HG02973 (cell line): ENCODE results near the gene ADAM22.
"Not testable (repeated sequence)": the region's sequence is repeated elsewhere in the genome, so short reads cannot be mapped to it uniquely, and the experiment has no call there.

Experiments used
- ATAC-seq: cut with Tn5 transposase; IDR thresholded peaks from one replicate; pipeline ENCODE4 v1.9.1; 2021; ENCODE audit warnings: moderate library complexity; ENCODE audit not compliant: unreplicated experiment

ADAM22 gene

DNA sequence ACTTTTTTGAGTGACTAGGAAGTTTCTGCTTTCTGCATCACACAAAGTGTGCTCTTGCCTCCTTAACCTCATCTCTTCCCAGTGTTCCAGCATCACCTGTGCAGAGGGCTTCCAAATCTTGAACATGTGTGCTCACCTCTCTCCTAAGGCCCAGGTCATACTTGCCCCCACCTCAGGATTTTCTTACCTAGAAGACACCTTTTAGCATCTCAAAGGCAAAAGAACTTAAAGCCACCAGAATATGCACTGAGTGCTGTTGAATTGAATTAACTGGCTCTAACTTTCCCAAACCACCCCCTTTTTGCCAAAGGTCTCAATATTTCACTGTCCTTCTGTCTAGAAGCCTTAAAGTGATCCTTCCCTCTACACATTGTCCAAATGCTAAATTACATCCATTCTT is 219.3 kb downstream of the ADAM22 start:
- no peak for ATAC-seq

DNA sequence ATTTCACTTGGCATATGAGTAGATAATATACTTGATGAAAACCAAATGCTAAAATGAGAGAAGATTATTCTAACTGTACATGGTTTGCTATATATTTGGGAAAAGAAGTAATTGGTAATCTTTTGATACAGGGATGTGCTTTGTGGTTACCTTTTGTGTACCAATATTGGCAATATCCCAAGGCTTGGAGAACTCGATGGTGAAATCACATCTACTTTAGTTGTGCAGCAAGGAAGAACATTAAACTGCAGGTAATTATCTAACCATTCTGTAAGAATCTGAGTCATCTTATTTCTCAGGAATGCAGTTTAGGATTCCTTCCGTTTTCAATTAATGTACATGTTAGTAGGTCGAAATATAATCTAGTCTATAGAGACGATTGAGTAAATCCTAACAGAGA is 221.7 kb downstream of the ADAM22 start:
- ATAC-seq, result no peak

DNA sequence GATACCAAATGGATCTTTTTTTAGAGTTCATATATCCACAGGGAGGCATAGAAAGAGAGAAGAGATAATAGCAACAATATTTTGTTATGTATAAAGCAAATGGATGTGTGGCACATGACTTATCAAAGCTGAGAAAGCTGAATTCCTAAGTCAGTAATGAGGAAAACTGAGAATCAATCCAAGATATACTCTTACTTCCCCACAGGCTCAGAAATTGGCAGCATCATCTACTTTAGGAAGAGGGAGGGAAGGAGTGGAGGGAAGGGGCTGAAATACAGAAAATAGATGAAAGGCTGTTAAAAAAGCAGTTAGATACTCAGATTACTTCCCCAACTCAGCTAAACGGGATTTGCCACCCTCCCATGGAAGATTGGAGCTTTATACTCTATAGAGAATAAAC is 222.3 kb downstream of the ADAM22 start:
- no peak for ATAC-seq

DNA sequence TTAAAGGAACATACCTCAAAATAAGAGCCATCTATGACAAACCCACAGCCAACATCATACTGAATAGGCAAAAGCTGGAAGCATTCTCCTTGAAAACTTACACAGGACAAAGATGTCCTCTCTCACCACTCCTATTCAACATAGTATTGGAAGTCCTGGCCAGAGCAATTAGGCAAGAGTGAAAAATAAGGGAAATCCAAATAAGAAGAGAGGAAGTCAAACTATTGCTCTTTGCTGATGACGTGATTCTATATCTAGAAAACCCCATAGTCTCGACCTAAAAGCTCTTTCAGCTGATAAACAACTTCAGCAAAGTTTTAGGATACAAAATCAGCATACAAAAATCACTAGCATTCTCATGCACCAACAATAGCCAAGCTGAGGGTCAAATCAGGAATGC is 225.7 kb downstream of the ADAM22 start:
- ATAC-seq, result not testable (repeated sequence)

DNA sequence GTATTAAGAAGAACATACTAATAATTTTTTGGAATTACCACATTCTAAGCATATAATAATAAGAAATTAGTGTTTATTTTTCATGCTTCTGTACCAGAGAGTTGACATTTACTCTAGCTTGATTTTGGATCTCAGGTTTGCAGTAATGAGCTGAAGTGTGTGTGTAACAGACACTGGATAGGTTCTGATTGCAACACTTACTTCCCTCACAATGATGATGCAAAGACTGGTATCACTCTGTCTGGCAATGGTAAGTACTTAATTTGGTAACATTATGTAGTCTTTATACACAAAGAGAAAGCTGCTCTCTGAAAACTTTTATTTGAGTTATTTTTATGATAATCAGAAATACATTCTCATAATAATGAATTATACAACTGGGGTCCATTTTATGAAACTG is 231.6 kb downstream of the ADAM22 start:
- no peak for ATAC-seq

DNA sequence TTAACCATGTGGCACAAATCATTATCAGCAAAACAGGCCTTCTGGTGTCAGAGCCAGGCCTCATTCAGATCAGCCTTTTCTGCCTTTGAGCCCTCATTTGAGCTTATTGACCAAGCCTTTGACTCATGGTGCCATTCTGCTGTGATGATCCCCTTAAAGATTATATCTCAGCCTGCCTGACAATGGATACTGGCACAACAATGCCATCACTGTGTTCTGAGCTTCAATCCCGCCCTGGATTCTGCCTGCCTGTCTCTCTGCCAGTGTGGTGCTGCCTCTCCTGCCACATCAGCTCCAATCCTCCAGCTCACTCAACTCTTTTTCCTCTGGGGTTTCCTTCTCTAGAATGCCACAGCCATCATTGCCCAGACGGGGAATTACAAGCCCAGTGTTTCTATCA is 233.2 kb downstream of the ADAM22 start:
- ATAC-seq, result no peak

DNA sequence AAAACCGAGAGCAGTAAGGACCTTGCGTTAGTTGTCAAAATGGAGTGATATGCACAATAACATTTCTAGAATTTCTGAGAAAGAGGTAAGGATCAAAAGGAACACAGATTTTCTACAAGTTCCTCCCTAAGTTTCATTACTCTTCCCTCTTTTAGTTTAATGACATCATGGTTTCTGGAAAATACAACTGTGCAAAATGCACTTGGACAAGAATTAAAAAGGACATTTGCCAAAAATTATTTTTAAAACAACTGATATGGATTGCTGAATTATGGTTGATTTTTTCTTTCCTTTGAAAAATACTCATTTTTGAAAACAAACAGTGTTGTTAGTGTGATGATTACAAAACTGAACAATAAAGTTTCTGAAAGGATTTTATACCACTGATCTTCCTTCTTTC is 233.7 kb downstream of the ADAM22 start:
- no peak for ATAC-seq

DNA sequence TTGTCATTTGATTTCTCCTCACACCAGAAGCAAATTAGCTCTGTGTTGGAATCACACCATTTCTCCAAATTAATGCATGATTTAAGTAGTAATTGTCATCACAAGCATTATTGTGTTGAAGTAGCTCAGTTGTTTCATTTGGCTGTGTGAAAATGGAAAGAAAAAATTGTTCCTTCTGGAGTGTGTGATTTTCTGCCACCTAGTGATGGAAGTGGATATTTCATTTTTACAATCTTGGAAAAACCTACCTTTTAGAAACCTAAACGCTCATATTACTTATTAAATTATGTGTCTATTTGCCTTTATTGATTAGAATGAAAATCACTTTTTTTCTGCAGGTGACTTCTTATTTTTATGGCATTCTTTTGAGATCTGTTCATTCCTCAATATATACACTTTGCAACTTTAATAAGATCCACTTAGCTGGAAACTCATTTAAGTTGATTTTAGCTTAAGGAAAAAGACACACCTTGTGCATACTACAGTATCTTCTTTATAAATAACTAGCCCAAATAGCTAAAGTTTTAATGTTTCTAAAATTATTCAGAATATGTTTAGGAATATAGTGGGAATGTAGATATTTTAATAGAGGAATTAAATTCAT is 235.8 kb downstream of the ADAM22 start:
- ATAC-seq, result no peak

DNA sequence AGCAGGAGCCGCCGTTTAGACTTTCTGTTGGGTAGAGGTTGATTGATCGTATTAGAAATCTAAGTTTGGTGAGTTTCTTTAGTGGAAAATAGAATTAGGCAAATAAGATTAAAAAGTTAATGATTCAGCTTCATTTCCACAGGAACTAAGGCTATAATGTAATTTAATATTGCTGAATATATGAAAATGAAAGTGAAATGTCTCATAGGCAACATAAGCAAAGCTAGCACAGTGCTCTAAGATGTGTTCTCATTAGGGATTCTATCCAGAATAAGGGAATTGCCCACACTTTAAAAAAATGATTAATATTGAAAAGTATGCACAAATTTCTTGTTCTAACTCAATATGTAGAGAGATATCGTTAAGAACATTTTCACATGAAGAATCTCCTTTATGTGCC is 238.8 kb downstream of the ADAM22 start:
- no peak for ATAC-seq

DNA sequence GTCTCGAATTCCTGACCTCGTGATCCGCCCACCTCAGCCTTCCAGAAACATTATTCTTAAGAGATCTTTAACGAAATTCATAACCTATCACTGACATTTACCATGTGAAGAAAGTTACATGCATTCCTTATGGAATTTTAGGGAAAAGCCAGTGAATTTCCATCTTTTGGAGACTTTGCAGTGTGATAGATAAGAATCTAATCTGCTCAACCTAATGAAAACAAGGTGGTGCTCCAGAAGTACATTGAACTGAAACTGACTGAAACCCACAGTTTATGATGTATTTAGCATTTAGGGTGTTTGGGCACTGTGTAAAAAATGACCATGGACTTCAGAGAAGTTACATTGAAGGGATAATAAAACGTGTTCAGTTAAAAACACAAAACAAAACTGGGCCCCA is 242.1 kb downstream of the ADAM22 start:
- no peak for ATAC-seq

DNA sequence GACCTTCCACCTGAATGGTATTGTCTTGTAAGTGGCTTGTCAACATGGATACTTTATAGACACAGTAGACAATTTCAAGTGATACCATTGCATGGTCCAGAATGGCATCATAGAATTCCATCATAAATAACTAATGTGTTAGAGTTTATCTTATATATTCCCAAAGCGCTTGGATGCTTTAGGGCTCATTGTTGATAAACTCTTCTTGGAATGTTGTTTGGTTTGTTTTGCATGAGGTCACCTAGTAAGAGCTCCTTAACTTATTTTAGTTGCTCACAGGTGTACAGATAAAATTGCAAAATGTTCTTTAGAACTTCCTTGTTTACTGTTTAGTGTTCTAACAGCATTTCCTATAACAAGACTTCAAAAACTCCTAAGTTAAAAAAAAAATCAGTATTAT is 249.0 kb downstream of the ADAM22 start:
- ATAC-seq, result no peak

DNA sequence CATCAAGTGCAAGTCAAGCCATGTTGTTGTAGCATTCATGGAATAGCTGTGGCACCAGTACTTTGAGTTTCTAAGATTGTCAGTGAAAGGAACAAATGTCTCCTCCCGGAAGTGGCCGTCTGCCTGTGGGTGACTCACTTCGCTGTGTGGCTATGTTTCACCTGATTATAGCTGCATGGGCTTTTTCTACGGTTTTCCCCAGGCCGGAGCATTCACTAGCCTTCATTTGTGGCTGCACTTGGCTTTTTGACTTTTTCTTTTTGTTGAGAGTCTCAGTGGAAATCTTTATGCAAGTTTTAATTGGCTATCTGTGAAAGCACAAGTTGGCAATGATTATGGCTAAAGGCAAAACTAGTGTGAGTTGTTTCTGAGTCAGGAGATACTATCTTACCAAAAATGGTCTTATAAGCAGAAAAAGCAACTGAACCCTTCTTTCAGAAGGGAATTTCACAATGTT is 250.8 kb downstream of the ADAM22 start:
- ATAC-seq, result no peak

DNA sequence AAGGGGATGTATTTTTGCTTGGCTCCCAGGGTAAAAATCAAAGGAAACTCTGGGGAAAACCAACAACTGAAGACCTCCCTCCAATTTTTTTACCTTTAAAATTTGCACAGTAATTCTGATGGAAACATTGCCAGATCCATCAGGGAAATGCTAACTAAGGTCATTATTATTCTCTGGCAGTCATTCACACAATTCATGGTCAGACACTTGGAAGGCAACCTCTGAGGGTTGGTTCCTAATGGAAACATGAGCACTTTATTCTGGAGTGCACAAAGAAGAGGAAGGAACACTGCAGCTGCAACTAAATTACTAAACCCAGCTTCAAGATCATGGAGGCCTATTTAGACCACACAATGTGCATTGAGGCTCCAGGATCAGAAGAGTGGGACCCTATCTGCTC is 251.6 kb downstream of the ADAM22 start:
- ATAC-seq, result no peak

DNA sequence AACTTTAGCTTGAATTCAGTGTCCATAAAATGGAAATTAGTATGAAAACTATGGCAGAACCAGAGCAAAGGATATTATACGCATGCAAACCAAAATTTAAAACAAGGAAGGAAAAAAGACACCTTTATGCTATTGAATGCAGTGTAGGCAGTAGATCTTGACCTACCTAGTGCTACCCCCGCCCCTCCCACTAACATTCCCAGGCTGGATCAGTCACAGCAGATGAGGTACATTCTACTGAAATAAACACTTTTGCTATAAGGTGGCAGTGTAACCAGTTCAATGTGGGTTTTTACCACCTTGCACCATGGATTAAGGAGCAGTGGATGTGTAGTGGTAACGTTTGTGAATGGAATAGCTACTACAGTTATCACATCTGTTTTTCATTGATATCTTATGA is 257.9 kb downstream of the ADAM22 start:
- no peak for ATAC-seq

DNA sequence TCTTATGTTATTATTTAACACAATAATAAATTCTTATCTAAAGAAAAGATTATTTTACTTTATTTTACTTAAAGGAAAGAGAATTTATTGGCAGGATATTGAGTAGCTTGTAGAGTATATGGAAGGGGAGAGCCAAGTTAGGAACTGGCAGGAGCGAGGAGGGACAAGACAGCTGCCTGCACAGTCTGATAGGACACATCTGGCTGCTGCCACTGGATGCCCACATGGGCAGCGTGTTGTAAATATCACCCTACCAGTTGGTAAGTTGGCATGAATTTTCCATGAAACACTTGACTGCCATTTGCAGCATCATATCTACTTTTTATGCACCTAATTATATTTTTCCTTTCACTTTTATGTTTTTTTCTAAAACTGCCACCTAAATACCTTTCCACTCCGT is 266.2 kb downstream of the ADAM22 start:
- ATAC-seq, result no peak

DNA sequence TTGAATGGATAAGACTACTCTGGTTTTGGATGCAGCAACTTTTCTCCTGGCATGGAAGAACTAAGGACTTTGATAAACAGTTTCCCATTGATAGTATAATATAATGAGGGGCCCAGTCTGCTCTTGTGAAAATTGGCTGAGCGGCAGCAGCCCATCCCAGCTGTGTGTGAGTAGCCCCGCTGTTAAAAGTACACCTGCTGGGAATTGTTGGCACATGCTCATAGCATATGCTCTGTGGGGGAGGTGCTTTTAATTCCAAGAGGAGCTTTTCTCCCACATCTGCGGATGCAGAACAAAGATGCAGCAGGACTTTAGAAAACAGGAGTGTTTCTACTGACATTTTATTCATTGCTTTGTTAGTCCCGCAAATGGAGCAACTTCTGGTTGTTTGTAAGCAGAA is 266.7 kb downstream of the ADAM22 start:
- no peak for ATAC-seq

DNA sequence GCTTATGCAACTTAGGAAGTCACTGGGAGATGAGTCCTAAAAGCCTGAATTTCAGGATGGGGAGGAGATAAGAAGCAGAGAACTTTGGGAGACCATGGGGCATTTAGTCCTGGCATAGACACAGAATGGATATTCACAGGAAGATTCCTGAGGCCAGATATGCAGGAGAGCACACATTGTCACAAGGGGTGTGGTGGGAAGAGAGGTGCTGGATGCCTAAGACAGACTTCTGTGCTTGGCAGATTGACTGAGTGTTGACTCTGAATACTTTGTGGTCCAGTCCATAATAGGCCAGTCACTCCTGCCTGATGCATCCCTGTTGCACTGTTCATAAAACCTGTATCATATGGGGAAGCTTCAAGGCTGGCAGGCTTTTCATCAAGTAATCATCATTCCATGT is 267.3 kb downstream of the ADAM22 start:
- ATAC-seq, result no peak

DNA sequence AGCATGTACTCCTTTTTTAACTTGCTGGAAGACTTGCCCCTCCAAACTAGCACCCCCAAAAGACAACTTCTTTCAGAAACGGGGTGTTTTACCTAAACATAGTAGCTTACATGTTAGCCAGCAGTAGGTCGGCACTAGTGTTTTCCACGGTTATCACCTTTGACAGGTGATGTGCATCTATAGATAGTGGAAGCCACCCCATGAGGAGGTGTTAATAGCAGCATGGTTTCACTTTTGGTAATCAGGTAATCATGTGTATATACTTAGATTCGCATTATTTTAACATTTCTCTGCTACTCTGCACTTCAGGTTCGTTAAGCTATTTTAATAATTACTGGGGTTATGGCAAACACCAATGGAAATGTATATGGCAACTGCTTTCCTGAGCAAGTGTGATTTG is 268.2 kb downstream of the ADAM22 start:
- peak; percentile 61 for ATAC-seq

DNA sequence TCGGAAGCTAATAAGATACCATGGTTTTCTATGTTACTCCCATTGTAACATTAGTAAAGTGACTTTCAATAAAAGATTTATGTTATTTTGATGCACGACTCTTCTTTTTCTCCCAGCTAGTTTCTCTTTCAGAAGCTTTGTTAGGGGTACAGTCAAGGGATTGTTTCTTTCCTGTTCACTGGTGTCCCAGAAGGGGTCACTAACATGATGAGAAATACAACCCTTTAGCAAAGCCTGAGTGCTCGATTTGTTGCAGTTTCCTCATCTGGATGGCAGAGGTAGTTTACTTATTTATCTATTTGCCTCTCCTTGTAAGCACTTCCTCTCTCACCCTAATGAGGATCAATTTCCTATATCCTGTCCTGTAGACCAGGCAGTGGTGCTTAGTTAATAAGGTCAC is 268.7 kb downstream of the ADAM22 start:
- ATAC-seq, result no peak

DNA sequence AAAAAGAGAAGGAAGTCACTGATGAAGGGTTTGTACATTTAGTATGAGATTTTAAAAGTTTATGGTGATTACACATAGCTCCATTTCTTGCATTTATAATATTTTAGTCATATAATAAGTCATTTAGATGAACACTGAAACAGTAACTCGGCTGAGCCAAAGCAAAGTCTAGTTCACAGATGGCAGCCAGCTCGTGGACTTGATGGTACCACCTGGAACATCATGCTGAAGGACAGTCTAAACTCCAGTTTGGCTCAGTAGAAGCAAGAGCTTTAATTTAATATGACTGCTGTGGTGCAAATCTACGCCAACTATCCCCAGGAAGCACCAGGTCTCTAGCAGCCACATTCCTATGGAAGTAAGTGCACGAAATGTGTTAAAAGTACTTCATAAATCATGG is 269.4 kb downstream of the ADAM22 start:
- no peak for ATAC-seq

DNA sequence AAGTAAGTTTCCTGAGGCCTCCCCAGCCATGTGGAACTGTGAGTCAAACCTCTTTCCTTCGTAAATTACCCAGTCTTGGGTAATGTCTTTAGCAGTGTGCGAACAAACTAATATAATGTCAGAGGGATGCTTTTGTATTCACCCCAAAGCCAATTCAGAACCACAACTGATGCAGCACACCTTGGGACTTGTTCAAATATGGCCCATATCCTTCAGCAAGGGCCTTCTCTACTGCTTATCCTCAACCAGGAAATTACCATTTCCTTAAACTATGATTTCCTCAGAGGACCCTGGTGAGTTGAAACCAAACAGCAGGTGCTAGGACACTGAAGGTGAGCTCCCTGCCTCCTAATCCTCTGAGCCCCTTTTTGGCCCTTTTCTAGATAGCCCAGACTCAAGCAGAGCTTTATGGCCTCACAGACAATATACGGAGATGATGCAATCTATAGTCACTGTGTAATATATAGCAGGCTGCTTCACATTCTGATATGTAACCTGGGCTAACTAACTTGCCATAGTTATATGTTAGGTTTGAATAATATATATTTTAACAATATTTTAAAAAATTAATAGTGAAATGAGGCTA is 270.6 kb downstream of the ADAM22 start:
- ATAC-seq, result no peak

DNA sequence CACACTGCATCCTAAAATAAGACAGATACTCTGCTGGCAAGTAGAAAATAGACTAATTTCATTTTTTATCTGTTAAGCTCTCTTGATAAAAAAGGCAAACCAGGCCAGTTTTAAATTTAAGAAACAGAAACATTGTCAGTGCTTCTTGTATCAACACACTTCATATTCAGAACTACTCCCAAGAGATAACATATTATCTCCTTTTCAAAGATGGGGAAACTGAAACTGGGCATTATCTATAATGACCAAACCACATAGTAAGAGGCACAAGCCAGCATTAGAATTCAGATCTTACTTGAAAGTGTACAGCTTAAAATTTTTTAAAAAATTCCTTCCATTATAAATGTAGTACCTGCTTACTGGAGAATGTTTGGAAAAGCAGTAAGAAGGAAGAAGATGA is 271.1 kb downstream of the ADAM22 start:
- ATAC-seq, result no peak

DNA sequence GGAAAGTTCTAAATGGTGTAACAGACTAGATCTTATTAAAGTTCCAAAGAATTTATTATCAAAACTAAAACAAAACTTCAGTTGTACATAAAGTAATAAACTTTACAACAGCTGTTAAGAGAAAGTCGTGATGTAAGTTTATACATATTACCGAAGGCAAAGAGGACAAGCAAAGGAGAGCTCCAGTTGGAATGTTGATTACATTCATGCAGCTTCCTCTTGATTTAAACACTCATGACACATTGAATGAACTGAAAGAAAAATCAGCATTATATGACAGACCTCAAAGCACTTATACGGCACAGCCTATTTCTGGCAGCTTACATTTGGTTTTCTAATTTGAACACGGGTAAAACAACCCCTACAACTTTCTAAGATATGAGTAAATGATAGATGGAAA is 272.2 kb downstream of the ADAM22 start:
- ATAC-seq, result no peak
